Neuron (in vitro differentiated cells): ENCODE results near the gene PROS1.

Experiments used
- H2AFZ ChIP-seq: one replicate; pipeline ENCODE4 v1.6.1; 2013; ENCODE audit warnings: low read depth, mild to moderate bottlenecking, inconsistent platforms, low read length, moderate library complexity
- H3K27me3 ChIP-seq: one replicate; pipeline ENCODE4 v1.6.1; 2013; ENCODE audit warnings: low read length; ENCODE audit not compliant: insufficient read depth
- H3K36me3 ChIP-seq: one replicate; pipeline ENCODE4 v1.6.1; 2013; ENCODE audit warnings: low read length; ENCODE audit not compliant: insufficient read depth
- H3K4me1 ChIP-seq: one replicate; pipeline ENCODE4 v1.6.1; 2013; ENCODE audit warnings: low read length; ENCODE audit not compliant: insufficient read depth
- H3K4me3 ChIP-seq: 2 replicates; pipeline ENCODE4 v1.5.1; 2013; ENCODE audit warnings: mild to moderate bottlenecking, low read length, moderate library complexity
- H3K9me3 ChIP-seq: one replicate; pipeline ENCODE4 v1.6.1; 2013; ENCODE audit warnings: low read length

PROS1 gene

DNA sequence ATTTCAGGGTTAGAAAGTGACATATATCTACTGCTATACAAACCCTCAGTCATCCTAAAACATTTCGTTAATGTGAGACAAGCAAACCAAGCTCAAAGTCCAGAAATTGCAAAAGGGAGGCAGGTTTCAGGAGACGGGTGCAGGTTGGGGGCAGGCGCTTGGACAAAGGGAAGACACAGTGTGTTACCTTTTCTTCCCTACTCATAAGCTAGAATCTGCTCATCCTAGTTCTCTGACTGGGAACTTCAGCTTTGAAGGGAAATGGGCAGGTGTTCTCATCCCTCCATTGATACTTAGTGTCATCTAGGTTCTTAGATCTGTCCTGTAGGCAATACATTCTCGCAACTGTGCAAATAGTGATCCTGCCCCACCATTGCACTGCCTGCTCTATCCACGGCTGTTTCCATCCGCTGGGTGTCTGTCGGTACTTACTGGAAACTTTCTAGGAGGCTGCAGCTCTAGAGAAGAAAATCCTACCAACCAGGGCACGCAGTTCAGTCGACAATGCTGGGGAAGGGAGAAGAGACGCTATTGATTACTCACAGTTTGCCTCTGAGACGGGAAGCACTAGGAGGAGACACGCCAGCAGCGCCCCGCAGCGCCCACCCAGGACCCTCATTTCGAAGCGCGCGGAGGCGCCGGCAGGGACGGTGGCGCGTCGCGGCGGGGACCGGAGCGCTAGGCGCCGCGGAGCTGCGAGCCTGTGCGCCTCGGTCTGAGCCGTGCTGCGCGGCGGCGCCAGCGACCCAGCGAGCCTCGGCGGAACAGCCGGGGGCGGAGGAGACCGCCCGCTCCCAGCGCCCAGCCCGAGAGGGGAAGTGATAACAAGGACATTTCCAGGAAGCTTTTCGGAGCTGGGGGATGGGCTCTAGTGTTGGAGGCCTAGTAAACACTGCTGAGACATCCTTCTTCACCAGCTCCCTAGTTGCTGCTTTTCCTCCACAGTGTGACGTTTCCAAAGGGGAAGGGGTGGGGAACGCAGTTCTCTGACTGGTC lies at the start of gene PROS1:
TSS of gene PROS1 (minus strand) at position 766 of the 996 bp plus-strand sequence. CDS start at position 619, 147 bp downstream.
- H3K4me1 ChIP-seq = no peaks in the 10 kb centered on the region
- H3K36me3 ChIP-seq = no peaks in the 10 kb centered on the region
- no peaks in the 10 kb centered on the region for H3K9me3 ChIP-seq
- H3K4me3 ChIP-seq = peak within 1 kb of the TSS; percentile 85
- peak within 1 kb of the TSS; percentile 88 for H2AFZ ChIP-seq
- no peaks in the 10 kb centered on the region for H3K27me3 ChIP-seq

- H2AFZ ChIP-seq = no peak overlapping the region
- no peaks in the 10 kb centered on the region for H3K36me3 ChIP-seq
- H3K4me1 ChIP-seq = no peaks in the 10 kb centered on the region
- no peaks in the 10 kb centered on the region for H3K27me3 ChIP-seq
- no peaks in the 10 kb centered on the region for H3K9me3 ChIP-seq
- no peak overlapping the region for H3K4me3 ChIP-seq
Measured at GRCh38 chr3:94020293-94020692, 46.6 kb upstream of the PROS1 start.

- no peak overlapping the region for H3K4me3 ChIP-seq
- no peak overlapping the region for H2AFZ ChIP-seq
- no peaks in the 10 kb centered on the region for H3K4me1 ChIP-seq
- H3K9me3 ChIP-seq = no peaks in the 10 kb centered on the region
- peaks cover 3% of the 10 kb centered on the region for H3K36me3 ChIP-seq
- no peaks in the 10 kb centered on the region for H3K27me3 ChIP-seq
Measured at GRCh38 chr3:94019659-94020058, 46.0 kb upstream of the PROS1 start.

DNA sequence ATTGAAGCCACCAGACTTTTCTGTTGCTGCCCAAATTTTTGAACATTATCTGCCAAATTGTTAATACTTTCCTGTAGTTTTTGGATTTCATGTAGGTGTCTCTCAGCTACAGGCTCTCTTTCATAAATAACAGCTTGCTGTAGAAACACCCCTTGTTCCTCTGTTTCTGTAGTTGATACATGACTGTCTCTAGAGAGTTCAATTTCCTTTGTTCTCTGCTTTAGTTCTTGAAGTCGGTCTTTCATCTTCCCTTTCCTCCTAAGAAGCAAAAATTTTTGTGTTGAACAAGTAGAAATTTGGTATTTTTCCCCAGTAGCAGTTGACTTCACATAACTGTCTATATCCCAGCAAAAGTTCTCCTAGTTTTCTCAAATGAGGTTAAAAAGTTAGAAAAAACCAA lies 41.3 kb upstream of the PROS1 start:
- Histone ChIP-seq H3K4me1 (no peaks in the 10 kb centered on the region), H2AFZ (no peak overlapping the region), H3K9me3 (no peaks in the 10 kb centered on the region), H3K36me3 (peaks cover 5% of the 10 kb centered on the region), H3K27me3 (no peaks in the 10 kb centered on the region), H3K4me3 (no peak overlapping the region)

DNA sequence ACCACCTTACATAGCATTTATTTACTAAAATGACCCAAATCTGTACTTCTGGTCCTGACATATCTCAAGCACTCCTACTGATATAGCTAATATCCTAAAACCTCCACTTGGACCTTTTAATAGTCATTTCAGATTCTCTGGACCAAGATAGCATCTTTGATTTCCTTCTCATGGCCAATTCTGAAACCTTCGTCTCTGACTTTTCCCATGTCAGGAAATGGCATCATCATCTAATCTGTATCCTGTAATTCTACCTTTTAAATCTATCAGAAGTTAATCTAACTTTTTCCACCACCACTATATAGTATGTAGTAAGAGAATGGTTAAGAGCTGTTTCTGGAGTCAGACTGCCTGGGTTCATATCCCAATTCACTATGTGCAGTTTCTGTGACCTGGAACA lies 38.5 kb upstream of the PROS1 start:
- Histone ChIP-seq H3K4me3 (no peak overlapping the region), H3K4me1 (no peaks in the 10 kb centered on the region), H3K36me3 (peaks cover 6% of the 10 kb centered on the region), H3K27me3 (no peaks in the 10 kb centered on the region), H2AFZ (no peak overlapping the region), H3K9me3 (no peaks in the 10 kb centered on the region)

GRCh38 chr3:94011233-94011711 lies 37.6 kb upstream of the PROS1 start:
- no peak overlapping the region for H3K4me3 ChIP-seq
- no peaks in the 10 kb centered on the region for H3K27me3 ChIP-seq
- H3K9me3 ChIP-seq = no peaks in the 10 kb centered on the region
- peaks cover 12% of the 10 kb centered on the region for H3K36me3 ChIP-seq
- H2AFZ ChIP-seq = no peak overlapping the region
- H3K4me1 ChIP-seq = no peaks in the 10 kb centered on the region

GRCh38 chr3:94009608-94010007 lies 35.9 kb upstream of the PROS1 start:
- H3K9me3 ChIP-seq = no peaks in the 10 kb centered on the region
- H3K4me1 ChIP-seq = no peaks in the 10 kb centered on the region
- H3K4me3 ChIP-seq = no peak overlapping the region
- H3K27me3 ChIP-seq = no peaks in the 10 kb centered on the region
- H3K36me3 ChIP-seq = peaks cover 9% of the 10 kb centered on the region
- no peak overlapping the region for H2AFZ ChIP-seq

DNA sequence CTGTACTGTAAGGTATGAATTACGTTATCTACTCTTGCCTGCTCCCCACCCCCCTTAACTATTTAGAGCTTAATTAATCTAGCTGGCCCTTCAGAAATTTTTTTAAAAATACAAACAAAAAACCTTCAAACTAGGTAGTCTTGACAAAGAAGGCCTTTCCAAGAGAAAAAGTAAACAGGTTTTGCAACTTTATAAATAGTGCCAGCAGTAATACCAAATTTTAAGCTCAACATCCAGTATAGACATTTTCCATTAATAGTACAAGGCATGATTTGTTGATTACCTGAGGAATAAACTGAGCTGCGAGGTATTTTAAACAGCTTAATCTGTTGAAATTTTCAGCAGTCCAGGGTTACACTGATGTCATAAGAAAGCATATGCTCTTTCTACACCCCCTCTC lies 34.6 kb upstream of the PROS1 start:
- Histone ChIP-seq H3K36me3 (peaks cover 9% of the 10 kb centered on the region), H2AFZ (no peak overlapping the region), H3K9me3 (no peaks in the 10 kb centered on the region), H3K27me3 (no peaks in the 10 kb centered on the region), H3K4me3 (no peak overlapping the region), H3K4me1 (no peaks in the 10 kb centered on the region)

- Histone ChIP-seq H3K36me3 (peaks cover 7% of the 10 kb centered on the region), H3K4me1 (no peaks in the 10 kb centered on the region), H3K4me3 (no peak overlapping the region)
Measured at GRCh38 chr3:94004301-94004910, 30.7 kb upstream of the PROS1 start.

GRCh38 chr3:94001827-94002495 lies 28.3 kb upstream of the PROS1 start:
- Histone ChIP-seq H3K9me3 (no peaks in the 10 kb centered on the region), H3K36me3 (peaks cover 4% of the 10 kb centered on the region), H3K27me3 (no peaks in the 10 kb centered on the region), H3K4me3 (no peak overlapping the region), H2AFZ (no peak overlapping the region), H3K4me1 (no peaks in the 10 kb centered on the region)

More at GRCh38 chr3:94004301-94004910, 30.7 kb upstream of the PROS1 start:
- Histone ChIP-seq H2AFZ (no peak overlapping the region), H3K9me3 (no peaks in the 10 kb centered on the region), H3K27me3 (no peaks in the 10 kb centered on the region)

- Histone ChIP-seq H3K4me1 (no peaks in the 10 kb centered on the region), H3K27me3 (no peaks in the 10 kb centered on the region), H3K9me3 (no peaks in the 10 kb centered on the region), H2AFZ (no peak overlapping the region), H3K4me3 (no peak overlapping the region), H3K36me3 (peaks cover 5% of the 10 kb centered on the region)
Measured at GRCh38 chr3:94001191-94001590, 27.5 kb upstream of the PROS1 start.

GRCh38 chr3:93994056-93994455 lies 20.4 kb upstream of the PROS1 start:
- Histone ChIP-seq H3K4me3 (no peak overlapping the region), H3K27me3 (no peaks in the 10 kb centered on the region), H3K9me3 (no peaks in the 10 kb centered on the region), H3K36me3 (peaks cover 5% of the 10 kb centered on the region), H2AFZ (no peak overlapping the region), H3K4me1 (no peaks in the 10 kb centered on the region)

- no peaks in the 10 kb centered on the region for H3K4me1 ChIP-seq
- H2AFZ ChIP-seq = no peak overlapping the region
- no peak overlapping the region for H3K4me3 ChIP-seq
- peaks cover 5% of the 10 kb centered on the region for H3K36me3 ChIP-seq
- no peaks in the 10 kb centered on the region for H3K9me3 ChIP-seq
- H3K27me3 ChIP-seq = no peaks in the 10 kb centered on the region
Measured at GRCh38 chr3:93992207-93992606, 18.5 kb upstream of the PROS1 start.
